ENCODE results near the gene SLC16A4.
A peak's percentile ranks its signal among the peaks of the same experiment; 100 is the strongest.

Gene SLC16A4

DNA sequence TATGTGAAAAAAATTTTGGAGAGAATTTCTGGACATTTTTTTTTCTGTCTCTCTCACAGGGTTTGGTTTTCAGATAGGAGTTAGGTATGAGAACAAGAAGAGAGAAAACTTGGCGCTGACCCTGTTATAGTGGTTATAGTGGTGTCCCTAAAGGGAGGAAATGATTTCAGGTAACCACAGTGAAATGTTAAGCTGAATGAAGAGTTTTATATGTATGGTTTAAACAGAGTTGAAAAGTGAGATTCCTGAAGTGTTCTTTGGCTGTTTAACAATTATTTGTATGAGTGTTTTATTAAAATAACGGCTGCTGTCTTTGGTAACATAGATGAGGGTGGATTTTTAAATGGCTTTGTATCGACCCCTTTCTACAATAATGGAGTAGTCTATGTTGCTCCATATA, 45.3 kb downstream of the SLC16A4 start:
- no peak overlapping the region for H3K4me3 ChIP-seq (ENCODE audit: low read length)
- TF ChIP-seq, protein P1, sequence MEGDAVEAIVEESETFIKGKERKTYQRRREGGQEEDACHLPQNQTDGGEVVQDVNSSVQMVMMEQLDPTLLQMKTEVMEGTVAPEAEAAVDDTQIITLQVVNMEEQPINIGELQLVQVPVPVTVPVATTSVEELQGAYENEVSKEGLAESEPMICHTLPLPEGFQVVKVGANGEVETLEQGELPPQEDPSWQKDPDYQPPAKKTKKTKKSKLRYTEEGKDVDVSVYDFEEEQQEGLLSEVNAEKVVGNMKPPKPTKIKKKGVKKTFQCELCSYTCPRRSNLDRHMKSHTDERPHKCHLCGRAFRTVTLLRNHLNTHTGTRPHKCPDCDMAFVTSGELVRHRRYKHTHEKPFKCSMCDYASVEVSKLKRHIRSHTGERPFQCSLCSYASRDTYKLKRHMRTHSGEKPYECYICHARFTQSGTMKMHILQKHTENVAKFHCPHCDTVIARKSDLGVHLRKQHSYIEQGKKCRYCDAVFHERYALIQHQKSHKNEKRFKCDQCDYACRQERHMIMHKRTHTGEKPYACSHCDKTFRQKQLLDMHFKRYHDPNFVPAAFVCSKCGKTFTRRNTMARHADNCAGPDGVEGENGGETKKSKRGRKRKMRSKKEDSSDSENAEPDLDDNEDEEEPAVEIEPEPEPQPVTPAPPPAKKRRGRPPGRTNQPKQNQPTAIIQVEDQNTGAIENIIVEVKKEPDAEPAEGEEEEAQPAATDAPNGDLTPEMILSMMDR (conservative IDR thresholded peaks at IDR 0.05; ENCODE audit: low read depth, low read length): no peak
- DNase-seq (ENCODE audit: low read depth): no peak

DNA sequence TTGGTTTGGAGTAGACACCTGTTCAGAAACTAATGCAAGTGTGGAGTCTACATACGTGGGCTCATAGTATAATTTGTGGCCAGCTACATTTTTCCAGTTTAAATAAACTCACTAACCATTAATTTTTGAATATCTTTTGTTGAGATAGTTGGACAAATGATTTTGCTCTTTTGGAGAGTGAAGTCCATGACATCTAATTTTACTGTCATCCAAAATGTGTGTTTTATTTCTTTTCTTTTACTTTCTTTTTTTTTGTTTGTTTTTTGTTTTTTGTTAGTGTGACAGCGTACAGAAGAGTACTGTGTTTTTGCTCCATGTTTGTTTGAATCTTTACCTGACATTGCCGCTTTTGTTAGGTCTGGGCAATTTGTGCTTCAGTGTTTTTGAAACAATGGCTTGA, 46.7 kb downstream of the SLC16A4 start:
- DNase-seq (ENCODE audit: low read depth): no peak
- no peak overlapping the region for H3K4me3 ChIP-seq (ENCODE audit: low read length)
- TF ChIP-seq, protein P1 (conservative IDR thresholded peaks at IDR 0.05; ENCODE audit: low read depth, low read length): no peak

DNA sequence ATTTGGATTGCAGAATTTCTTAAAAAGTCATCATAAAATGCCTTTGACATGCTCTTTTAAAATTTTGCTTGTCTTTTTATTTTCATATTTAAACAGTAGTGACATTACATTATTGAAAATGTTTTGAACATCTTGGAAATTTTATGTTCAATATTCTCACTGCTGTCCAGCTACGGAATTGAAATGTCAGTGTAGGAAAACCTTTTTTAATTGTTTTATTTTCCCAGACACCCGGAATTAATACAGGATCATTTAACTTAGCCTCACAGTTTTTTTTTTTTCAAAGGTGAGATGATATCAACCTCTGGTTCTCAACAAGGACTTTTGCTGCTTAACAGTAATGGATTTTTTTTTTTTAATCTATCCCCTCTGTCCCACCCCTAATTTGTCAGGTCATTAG, 47.6 kb downstream of the SLC16A4 start:
- no peak for DNase-seq (ENCODE audit: low read depth)
- TF ChIP-seq, protein P1 (conservative IDR thresholded peaks at IDR 0.05; ENCODE audit: low read depth, low read length): no peak
- no peak overlapping the region for H3K4me3 ChIP-seq (ENCODE audit: low read length)

DNA sequence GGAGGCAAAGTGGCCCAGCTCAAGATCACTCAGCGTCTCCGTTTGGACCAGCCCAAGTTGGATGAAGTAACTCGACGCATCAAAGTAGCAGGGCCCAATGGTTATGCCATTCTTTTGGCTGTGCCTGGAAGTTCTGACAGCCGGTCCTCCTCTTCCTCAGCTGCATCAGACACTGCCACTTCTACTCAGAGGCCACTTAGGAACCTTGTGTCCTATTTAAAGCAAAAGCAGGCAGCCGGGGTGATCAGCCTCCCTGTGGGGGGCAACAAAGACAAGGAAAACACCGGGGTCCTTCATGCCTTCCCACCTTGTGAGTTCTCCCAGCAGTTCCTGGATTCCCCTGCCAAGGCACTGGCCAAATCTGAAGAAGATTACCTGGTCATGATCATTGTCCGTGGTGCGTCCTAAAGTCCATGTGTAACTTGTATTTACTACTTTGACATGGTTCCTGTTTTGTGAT, 48.9 kb downstream of the SLC16A4 start:
- peak overlapping the region; percentile 27 for H3K4me3 ChIP-seq (ENCODE audit: low read length)
- no peak for DNase-seq (ENCODE audit: low read depth)
- TF ChIP-seq, protein P1 (conservative IDR thresholded peaks at IDR 0.05; ENCODE audit: low read depth, low read length): no peak

DNA sequence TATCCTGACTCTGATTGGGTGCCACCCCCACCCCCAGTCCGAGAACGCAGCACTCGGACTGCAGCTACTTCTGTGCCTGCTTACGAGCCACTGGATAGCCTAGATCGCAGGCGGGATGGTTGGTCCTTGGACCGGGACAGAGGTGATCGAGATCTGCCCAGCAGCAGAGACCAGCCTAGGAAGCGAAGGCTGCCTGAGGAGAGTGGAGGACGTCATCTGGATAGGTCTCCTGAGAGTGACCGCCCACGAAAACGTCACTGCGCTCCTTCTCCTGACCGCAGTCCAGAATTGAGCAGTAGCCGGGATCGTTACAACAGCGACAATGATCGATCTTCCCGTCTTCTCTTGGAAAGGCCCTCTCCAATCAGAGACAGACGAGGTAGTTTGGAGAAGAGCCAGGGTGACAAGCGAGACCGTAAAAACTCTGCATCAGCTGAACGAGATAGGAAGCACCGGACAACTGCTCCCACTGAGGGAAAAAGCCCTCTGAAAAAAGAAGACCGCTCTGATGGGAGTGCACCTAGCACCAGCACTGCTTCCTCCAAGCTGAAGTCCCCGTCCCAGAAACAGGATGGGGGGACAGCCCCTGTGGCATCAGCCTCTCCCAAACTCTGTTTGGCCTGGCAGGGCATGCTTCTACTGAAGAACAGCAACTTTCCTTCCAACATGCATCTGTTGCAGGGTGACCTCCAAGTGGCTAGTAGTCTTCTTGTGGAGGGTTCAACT, 49.5 kb downstream of the SLC16A4 start:
- DNase-seq (ENCODE audit: low read depth): no peak
- TF ChIP-seq, protein P1 (conservative IDR thresholded peaks at IDR 0.05; ENCODE audit: low read depth, low read length): no peak
- peak overlapping the region; percentile 27 for H3K4me3 ChIP-seq (ENCODE audit: low read length)

DNA sequence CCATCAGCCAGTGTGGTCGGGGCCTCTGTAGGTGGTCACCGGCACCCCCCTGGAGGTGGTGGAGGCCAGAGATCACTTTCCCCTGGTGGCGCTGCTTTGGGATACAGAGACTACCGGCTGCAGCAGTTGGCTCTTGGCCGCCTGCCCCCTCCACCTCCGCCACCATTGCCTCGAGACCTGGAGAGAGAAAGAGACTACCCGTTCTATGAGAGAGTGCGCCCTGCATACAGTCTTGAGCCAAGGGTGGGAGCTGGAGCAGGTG, 50.7 kb downstream of the SLC16A4 start:
- TF ChIP-seq, protein P1 (conservative IDR thresholded peaks at IDR 0.05; ENCODE audit: low read depth, low read length): no peak
- peak overlapping the region; percentile 98 for H3K4me3 ChIP-seq (ENCODE audit: low read length)
- DNase-seq (ENCODE audit: low read depth): no peak

DNA sequence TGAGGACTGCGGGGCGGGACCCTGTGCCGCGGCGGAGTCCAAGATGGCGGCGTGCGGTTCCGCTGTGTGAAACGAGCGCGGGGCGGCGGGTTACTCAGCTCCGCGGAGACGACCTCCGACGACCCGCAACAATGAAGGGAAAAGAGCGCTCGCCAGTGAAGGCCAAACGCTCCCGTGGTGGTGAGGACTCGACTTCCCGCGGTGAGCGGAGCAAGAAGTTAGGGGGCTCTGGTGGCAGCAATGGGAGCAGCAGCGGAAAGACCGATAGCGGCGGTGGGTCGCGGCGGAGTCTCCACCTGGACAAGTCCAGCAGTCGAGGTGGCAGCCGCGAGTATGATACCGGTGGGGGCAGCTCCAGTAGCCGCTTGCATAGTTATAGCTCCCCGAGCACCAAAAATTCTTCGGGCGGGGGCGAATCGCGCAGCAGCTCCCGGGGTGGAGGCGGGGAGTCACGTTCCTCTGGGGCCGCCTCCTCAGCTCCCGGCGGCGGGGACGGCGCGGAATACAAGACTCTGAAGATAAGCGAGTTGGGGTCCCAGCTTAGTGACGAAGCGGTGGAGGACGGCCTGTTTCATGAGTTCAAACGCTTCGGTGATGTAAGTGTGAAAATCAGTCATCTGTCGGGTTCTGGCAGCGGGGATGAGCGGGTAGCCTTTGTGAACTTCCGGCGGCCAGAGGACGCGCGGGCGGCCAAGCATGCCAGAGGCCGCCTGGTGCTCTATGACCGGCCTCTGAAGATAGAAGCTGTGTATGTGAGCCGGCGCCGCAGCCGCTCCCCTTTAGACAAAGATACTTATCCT, 51.2 kb downstream of the SLC16A4 start:
- DNase-seq (ENCODE audit: low read depth): no peak
- TF ChIP-seq, protein P1 (conservative IDR thresholded peaks at IDR 0.05; ENCODE audit: low read depth, low read length): peak; percentile 35
- H3K4me3 ChIP-seq (ENCODE audit: low read length): peak overlapping the region; percentile 98
